Stimulated activated CD8-positive, alpha-beta memory T cell treated with anti-CD3 and anti-CD28 coated beads, Interleukin-4, amount 100 ng/mL, for 1 hour (primary cell): ENCODE results near the gene LIPN.

ENCODE experiments used
- DNase-seq, 2 donors: peaks; one replicate each; pipeline ENCODE4 v3.0.0-alpha.2; 2020; ENCODE audit warnings: low read depth in 2 of 2, low spot score in 1 of 2

Gene LIPN

DNA sequence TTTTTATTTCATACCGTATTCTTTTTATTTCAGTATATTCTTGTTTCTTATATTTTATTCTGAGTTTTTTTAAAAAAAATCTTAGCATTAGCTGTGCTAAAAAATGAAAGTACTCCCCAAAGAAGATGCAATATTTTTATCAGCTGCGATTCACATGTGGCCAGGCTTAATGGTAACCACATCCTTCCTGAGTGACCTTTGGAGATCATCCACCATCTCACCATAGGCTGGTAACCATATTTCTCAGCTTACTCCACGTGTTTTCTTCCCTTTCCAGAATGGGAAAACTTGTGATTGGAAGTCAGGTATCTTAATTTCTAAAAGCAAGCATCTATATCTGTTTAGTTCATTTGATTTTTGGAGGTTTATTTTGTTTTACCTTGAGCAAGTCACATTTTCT lies 23.9 kb downstream of the LIPN start:
- DNase-seq = no peak

DNA sequence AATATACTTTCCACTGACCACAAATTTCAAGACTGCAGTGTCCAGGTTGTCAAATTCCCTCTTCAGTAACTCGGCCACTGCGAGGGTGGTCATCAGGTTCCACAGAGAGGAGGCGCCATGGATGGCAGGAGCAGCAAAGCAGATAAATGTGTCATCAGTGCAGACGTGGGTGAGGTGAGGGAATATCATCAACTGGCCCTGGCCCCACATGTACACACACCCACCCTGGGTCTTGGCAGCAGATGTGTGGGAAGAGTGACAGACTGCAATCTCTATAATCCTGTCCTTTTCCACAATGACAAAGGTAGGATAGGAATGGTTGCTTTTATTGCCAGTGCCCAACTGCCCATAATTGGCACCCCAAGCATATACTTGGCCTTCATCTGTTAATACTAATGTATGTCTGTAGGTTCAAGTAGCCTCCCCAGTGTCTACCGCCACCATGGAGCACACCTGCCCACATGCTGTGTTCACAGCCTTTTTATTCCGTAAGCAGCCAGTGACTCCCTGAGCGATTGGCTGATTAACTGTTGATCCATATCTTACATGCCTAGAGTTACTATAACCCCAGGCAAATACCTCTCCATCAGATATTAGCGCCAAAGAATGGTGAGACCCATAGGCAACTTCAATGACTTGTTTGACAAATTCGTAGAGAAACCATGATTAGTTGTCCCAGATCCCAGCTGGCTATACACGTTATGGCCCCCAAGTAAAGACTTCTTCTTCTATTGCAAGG lies 26.4 kb downstream of the LIPN start:
- DNase-seq = no peak

DNA sequence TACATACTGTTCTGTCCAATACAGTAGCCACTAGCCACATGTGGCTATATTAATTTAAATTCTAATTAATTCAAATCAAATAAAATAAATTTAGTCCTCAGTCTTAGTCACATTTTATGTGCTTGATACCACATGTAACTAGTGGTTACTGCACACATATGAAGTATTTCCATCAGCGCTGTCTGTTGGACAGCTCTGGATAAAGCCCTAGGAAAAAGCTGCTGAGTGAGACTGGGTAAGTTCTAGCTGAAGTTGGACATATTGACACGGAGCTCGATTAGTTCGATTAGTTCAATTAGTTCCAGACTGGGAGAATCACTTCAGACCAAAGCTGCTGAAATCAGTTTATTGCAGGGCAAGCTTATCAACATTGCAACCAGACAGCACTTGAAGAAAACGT lies 27.6 kb downstream of the LIPN start:
- no peak for DNase-seq

DNA sequence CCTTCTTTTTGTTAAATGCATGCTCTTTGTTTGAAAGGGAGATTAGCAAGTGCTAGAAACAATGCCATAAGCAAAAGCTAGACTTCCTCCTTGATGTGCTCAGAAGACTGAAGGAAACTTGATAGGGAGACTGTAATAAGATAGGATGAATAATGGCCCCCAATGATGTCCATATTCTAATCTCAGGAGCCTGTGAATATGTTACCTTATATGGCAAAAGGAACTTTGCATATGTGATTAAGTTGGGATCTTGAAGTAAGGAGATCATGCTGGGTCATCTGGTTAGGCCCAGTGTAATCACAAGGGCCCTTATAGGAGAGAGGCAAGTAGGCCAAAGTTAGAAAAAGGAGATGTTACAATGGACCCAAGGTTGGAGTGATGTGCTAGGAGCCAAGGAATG lies 29.1 kb downstream of the LIPN start:
- no peak for DNase-seq

DNA sequence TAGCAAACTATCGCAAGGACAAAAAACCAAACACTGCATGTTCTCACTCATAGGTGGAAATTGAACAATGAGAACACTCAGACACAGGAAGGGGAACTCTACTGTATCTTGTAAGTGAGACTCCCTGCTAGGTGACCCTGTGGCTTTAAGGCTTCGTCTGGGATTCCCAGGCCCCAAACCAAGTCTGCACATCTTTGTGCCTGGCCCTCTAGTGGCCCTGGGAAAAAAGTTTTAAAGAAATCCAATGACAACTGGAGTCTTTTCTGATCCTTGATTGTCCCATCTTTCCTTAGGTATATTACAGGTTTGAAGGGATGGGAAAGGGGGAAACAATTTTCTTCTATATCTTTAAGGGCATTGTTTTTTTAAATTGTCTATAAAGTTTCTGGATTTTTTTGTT lies 32.1 kb downstream of the LIPN start:
- no peak for DNase-seq

DNA sequence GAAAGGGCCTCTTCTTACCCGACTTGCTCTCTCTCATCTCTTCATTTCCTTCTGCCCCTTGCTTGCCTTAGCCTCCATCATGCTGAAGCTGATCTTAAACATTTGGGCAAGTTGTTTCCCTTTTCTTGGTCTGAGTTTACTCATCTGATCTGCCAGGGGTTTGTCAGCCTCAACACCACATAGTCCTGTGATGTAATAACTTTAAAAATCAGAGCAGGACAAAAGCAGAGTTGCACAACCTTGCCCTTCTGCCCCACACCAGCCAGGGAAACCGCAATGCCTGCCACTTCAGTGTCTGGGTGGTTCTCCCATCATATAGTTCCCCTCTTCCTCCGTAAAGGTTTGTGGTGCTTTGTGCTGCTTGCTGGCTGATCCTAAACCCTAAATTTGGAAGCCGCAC lies 32.8 kb downstream of the LIPN start:
- DNase-seq = no peak

DNA sequence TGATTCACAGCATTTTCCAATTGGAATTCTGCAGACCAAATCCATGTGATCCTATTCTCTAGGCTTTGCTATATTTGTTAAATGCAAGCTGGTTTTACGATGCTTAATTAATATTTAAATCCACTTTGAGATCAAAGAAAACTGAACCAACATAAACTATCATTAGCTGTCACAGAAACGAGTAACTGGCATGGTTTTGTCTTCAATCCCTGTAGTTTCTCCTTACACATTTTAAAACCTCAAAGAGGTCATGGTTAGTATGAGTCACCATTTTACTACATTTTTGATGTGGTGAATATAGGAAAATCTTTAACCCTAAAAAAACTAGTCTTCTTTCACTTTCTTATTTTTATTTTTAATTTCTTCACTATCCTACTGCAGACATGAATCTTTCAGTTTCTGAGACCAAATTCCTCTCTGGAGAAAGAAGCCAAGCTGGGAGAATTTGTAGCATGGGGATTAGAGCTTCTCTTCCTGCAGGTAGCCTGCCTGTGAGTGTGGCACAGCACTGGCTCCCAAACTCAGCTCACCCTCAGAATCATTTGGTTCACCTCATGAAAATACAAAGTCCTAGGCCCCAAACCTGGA lies 34.0 kb downstream of the LIPN start:
- no peak for DNase-seq

DNA sequence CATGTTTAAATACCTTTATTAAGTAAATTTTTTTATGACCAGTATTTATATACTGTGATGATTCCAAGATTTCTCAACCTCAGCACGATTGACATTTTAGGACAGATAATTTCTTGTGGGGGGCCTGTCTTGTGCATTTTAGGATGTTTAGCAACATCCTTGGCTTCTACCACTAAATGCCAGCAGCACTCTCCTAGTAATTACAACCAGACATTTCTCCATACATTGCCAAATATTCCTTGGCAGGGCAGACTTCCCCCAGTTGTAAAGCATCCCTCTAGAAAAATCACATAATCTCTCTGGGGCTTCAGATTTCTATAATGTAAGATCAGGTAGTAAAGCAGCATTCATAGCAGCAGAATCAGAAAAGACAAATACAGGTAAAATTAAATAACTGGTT lies 34.9 kb downstream of the LIPN start:
- no peak for DNase-seq

DNA sequence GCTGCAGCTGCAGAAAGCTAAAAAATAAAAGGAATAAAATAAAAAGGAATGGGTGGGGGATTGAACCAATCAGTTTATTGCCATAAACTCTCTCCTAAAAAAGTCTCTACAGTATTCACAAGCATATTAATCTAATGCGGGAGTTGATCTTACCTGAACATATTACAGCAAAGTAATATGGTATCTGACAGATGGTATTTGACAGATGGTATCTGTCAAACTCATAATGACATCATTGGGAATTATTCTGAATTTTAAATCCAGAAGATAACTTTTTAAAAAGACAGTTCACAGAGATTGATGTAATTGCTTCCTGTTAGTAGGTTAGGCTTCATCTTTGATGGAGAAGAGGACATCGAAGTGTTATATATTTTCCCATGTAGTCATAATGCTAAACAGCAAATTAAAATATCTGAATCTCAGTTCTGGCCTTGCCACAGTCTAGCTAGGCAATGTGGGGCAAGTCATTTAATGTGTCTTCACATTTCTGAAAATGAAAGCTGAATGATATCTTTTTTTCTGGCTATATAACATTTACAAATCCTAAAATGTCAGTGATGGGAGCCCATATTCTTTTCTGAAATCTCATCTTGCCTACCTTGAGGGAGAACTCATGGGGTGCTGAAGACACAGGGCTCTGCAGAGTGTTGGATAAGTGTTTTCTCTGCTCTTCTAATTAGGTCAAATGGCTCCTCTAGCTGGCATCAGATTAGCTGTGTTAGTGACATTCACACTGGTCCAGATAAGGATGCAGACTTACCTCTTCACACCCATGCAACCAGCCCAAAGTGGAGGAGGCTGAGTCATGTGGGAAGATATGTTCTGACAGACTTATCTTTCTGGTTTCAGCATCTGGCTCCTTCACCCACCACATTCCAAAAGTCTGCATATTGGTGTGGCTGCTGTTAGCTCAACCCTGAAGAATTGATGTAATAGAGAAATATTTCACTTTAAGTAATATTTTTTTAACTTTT lies 40.6 kb downstream of the LIPN start:
- DNase-seq = no peak

DNA sequence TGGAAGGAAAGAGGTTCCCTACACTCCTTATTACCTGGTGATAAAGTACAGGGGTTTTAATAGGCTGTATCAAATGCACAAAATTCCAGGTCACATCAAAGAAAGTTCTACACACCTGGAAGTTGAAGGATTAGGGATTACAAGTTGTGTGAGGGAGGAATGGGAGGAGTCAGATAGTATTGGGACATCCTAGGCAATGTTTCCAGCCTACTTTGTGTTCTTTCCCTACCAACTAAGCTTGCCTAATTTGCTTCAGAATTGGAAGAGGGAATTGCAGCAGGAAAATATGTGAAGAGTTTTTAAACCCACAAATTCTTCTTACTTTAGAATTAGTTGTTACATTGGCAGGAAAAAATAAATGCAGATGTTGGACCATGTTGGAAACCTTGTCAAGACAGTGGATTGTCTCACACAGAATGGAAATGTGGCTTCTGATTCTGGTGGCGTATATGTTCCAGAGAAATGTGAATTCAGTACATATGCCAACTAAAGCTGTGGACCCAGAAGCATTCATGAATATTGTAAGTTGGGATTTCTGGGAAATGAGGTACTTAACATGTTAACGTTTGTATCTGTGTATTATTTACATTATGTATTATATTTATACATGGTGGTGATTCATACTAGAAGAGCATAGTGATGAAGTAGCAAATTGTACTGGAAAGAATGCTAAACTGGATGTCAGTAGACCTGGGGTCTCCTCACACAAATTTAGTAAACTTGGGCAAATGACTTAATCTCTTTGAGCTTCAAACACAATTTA lies 42.9 kb downstream of the LIPN start, which contains the start of gene LIPM:
Gene LIPM, plus strand, starts transcription at position 208 of the 763 bp plus-strand sequence. Its CDS starts 167 bp downstream, at position 375.
- no peak for DNase-seq

DNA sequence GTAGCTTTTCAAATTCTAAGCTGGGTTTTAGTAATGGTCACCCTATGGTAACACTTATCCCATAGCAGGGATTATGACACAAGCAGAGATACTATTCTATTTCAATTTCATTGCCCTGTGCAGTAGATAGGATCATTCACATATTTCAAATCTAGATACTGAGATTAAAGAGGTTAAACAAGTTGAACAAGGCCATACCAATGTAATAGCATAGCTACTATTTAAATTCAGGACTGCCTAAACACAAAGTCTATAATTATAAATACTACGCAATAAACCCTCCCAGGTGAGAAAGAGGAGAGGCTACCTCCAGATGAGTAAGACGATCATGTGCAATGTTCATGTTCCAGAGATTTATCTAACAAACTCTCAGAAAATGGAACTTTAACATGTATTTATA lies 43.8 kb downstream of the LIPN start:
- no peak for DNase-seq

DNA sequence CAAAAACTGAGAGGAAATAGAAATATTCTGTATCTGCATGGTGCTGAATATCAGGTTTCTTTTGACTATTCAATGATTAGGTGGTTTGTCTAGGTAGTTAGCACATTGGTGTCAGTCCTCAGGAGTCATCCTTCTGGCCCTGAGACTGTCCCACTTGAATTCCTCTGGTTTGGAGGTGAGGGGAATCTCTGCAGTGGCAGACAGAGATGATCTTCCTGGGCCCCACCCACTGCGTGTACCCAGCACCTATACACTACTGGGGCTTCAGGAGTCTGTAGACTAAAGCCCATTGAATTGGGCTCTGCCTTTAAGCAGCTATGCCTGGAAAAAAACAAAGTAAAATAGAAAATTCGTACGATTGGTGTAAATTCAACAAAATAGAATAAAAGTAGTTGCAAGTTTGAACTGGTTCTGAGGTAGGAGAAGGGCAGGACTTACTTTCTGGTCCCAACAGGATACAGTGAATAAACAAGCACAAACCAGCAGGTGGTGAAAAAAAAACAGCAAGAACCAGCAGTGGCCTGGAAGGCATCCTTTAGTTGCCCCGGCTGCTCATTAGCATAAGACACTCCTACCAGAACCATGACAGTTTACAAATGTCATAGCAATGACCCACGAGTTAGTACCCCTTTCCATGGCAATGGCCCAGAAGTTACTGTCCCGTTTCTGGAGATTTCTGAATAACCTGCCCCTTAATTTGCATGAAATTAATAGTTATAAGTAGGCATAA lies 44.4 kb downstream of the LIPN start:
- DNase-seq = no peak

DNA sequence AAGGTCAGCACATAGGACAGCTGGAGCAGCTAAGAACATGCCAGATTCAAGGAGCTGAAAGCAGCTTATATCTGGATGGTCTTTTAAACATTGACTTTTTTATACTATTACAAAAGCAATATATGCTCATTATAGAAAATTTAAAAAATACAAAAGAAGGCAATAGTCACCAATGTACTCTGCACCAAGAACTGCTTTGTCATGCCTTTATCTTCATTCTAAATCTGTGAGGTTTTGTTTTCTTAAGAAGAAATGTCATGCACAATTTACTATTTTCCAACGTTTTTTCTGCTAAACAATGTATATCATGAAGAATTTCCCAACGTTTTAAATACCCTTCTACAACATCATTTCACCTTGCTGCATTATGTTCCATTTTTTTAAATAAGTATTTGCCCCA lies 45.5 kb downstream of the LIPN start:
- no peak for DNase-seq

DNA sequence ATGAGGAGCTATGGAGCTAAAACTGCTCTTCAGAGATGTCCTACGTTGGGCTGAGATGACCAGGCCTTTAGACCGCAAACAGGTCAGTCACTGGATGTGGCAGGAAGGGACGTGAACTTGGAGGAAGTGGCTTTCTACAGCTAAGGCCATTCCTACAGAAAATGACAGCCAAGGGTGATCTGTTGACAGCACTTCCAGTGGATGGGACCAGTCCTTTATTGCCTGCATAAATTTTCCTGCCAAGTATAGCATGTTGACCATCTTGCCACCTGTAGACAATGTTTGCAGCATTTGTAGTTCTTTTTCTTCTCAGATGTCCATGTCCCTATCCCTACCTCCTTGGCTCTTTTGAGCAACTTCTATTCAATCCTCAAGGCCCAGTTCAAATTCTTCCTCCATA lies 46.1 kb downstream of the LIPN start:
- DNase-seq = no peak

DNA sequence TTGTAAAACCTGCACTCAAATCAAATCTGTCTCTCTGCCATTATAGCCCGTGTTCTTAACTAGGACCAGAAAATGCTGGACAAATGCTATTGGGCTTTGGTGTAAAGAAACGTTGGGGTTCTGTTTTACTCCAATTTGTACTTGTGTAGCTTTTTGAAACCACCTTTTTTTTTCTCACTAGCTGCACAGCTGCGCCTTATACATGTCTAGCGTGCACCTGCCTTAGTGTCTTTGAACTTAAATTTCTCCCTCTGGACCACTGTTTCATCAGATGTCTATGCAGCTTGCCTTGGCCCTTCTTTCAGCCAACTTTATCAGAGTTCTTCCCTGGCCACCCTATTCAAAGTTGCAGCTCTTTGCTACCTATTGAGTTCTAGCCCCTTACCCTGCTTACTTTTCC lies 49.8 kb downstream of the LIPN start:
- no peak for DNase-seq

DNA sequence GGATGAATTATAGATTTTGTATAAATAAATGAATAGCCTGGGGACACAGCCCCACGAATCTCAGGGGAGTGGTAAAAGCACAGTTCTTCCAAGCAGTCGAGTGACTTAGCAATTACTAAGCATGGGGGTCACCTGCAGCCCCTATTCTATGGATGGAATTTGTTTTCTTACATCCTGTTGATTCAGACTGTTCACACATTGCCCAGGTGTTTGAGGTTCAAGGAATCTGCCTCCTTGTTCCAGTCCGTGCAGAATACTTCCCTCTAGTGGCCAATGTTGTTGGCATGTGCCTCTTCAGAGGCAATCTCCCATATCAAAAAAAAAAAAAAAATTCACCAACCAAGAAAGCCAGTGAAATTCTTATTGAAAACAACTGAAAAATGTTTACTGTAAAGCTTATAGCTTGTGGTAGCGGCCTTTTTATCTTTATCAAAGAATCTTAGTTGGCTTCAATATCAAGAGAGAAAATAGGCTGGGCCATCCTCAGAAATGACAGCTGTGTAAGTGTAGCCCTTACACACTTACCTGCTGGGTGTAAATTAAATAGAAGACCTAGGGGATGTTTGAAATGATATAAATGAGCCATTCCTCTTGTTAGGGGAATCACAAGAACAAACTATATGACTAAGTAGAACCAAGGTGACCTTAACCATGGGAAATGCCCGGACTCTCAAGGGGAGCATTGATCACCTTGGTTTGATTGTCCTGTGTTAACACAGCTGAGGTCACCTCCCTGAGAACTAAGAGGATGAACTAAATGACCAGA lies 50.6 kb downstream of the LIPN start:
- no peak for DNase-seq

DNA sequence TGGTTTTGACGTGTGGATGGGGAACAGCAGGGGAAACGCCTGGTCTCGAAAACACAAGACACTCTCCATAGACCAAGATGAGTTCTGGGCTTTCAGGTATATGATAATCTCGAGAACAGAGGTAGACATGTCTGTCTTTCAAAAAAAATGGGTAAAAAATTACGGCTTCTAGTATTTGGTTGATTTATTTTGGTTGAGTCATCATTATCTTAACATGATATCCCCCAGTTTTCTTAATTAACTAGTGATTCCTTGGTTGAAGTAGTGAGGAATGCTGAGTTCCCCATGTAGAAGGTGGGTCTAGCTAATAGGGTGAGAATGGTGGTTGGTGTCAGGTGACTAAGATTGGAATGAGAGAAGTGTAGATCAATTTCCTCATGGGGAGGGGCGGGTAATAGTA lies 53.4 kb downstream of the LIPN start:
- no peak for DNase-seq

DNA sequence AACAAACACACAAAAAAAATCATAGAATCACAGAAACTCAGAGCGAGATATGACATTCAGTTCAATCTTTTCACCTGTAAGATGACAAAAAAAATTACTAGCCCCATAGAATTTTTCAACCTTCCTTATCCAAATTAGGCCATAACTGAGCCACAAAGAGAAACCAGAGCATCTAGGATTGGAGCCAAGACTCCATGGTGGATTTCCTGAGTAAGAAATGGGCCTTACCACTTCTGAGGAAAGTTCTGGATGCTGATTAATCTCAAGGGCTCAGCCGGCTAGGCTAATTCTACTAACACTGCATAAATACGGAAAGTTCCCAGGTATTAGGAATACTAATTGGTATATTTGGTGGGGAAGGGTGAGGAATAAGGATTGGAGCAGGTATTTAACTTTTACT lies 59.5 kb downstream of the LIPN start:
- DNase-seq = no peak

DNA sequence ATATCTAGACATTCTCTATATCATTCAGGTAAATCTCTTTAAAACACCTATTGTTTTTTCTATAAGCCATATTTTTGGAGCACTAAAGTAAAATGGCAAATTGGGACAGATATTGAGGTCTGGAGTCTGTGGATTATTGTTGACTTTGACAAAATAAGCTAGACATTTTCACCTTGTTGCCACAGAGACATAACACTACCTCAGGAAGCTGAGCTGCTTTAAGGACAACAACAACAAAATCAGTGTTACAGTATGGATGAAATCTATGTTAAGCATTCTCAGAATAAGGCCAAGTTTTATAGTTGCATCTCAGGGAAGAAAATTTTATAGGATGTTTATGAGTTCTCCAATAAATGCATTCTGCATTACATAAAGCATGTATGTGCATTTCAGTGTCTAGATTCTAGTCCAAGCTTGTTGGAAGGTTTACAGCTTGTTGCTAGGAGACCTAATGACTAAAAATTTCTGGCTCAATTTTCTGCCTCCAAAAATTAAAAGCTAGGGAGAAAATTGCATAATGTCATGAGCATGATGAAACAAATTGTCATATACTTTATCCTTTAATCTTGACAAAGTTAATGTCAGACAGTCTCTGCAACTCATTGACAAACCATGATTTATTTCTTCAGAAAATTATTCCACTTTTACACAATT lies 61.1 kb downstream of the LIPN start:
- no peak for DNase-seq
